HepG2 (cell line): Measurements from ENCODE around the gene AMIGO3. TPM values are rescaled to one million over a fixed set of nuclear protein-coding genes. Genes with fewer than 3 reads are reported as not detected.

Experiments
- ATF7 ChIP-seq, 2 experiments: fragments of 450-650 bp in 1 of 2; sonication (generic) in 1 of 2; formaldehyde crosslinking in 1 of 2; IDR thresholded peaks; 2 replicates each; pipeline versions ENCODE4 v1.4.0 to v1.6.1; 2016 to 2020; ENCODE audit warnings: antibody characterized with exemption in 1 of 2, mild to moderate bottlenecking in 1 of 2, missing genetic modification reagents in 1 of 2
- DPF2 ChIP-seq: sonication (generic); formaldehyde crosslinking; IDR thresholded peaks from 2 replicates; pipeline ENCODE4 v1.4.0; 2020; ENCODE audit warnings: mild to moderate bottlenecking, low read depth, missing genetic modification reagents, borderline replicate concordance
- FOSL2 ChIP-seq: sonication (generic); formaldehyde crosslinking; IDR thresholded peaks from 2 replicates; pipeline ENCODE4 v1.4.0; 2020; ENCODE audit warnings: missing genetic modification reagents
- FOXK2 ChIP-seq: fragments of 450-650 bp; IDR thresholded peaks from 2 replicates; pipeline ENCODE4 v1.6.1; 2016
- GRHL1 ChIP-seq: sonication (generic); formaldehyde crosslinking; conservative IDR thresholded peaks from 2 replicates; pipeline ENCODE4 v1.8.0; 2022; ENCODE audit warnings: missing genetic modification reagents
- GZF1 ChIP-seq: sonication (generic); formaldehyde crosslinking; IDR thresholded peaks from 2 replicates; pipeline ENCODE4 v1.5.1; 2020; ENCODE audit warnings: mild to moderate bottlenecking, missing genetic modification reagents
- HDAC2 ChIP-seq: sonication (generic); formaldehyde crosslinking; IDR thresholded peaks from 2 replicates; pipeline ENCODE4 v1.4.0; 2020; ENCODE audit warnings: missing genetic modification reagents
- HNF4A ChIP-seq: sonication (generic); formaldehyde crosslinking; IDR thresholded peaks from 2 replicates; pipeline ENCODE4 v1.4.0; 2020; ENCODE audit warnings: missing genetic modification reagents
- JUND ChIP-seq: sonication (generic); formaldehyde crosslinking; IDR thresholded peaks from 2 replicates; pipeline ENCODE4 v1.8.0; 2022; ENCODE audit warnings: mild to moderate bottlenecking, missing genetic modification reagents
- MAF1 ChIP-seq: sonication (generic); formaldehyde crosslinking; IDR thresholded peaks from 2 replicates; pipeline ENCODE4 v1.5.0; 2020; ENCODE audit warnings: missing genetic modification reagents, borderline replicate concordance
- MTF1 ChIP-seq: sonication (generic); formaldehyde crosslinking; IDR thresholded peaks from 2 replicates; pipeline ENCODE4 v1.5.0; 2020; ENCODE audit warnings: missing genetic modification reagents
- NPAS2 ChIP-seq: sonication (generic); formaldehyde crosslinking; IDR thresholded peaks from 2 replicates; pipeline ENCODE4 v1.8.0; 2022; ENCODE audit warnings: mild to moderate bottlenecking, missing genetic modification reagents, borderline replicate concordance
- PAXIP1 ChIP-seq: sonication (generic); formaldehyde crosslinking; conservative IDR thresholded peaks from 2 replicates; pipeline ENCODE4 v1.4.0; 2020; ENCODE audit warnings: mild to moderate bottlenecking, missing genetic modification reagents, moderate library complexity
- SRY ChIP-seq: sonication (generic); formaldehyde crosslinking; IDR thresholded peaks from 2 replicates; pipeline ENCODE4 v1.8.0; 2022; ENCODE audit warnings: mild to moderate bottlenecking, missing genetic modification reagents
- STAG1 ChIP-seq: sonication (generic); formaldehyde crosslinking; IDR thresholded peaks from 2 replicates; pipeline ENCODE4 v1.4.0; 2020; ENCODE audit warnings: missing genetic modification reagents
- TCF12 ChIP-seq, 2 experiments: fragments of 450-650 bp in 1 of 2; sonication (generic) in 1 of 2; formaldehyde crosslinking in 1 of 2; IDR thresholded peaks; 2 replicates each; pipeline versions ENCODE4 v1.6.1 to v1.8.0; 2017 to 2022; ENCODE audit warnings: antibody characterized with exemption in 1 of 2, mild to moderate bottlenecking in 1 of 2, missing genetic modification reagents in 1 of 2, moderate library complexity in 1 of 2
- TRIM22 ChIP-seq: fragments of 450-650 bp; IDR thresholded peaks from 2 replicates; pipeline ENCODE4 v1.6.1; 2017
- ZNF282 ChIP-seq: fragments of 450-650 bp; IDR thresholded peaks from 2 replicates; pipeline ENCODE4 v1.6.1; 2018; ENCODE audit not compliant: partially characterized antibody
- ZNF441 ChIP-seq: sonication (generic); formaldehyde crosslinking; IDR thresholded peaks from 2 replicates; pipeline ENCODE4 v1.7.0; 2021; ENCODE audit warnings: missing genetic modification reagents, borderline replicate concordance
- ZNF484 ChIP-seq: sonication (generic); formaldehyde crosslinking; IDR thresholded peaks from 2 replicates; pipeline ENCODE4 v1.5.1; 2020; ENCODE audit warnings: mild to moderate bottlenecking, low read depth, missing genetic modification reagents, borderline replicate concordance
- ZNF546 ChIP-seq: sonication (generic); formaldehyde crosslinking; conservative IDR thresholded peaks from 2 replicates; pipeline ENCODE4 v1.8.1; 2023; ENCODE audit warnings: mild to moderate bottlenecking, missing genetic modification reagents
- ZNF720 ChIP-seq: sonication (generic); formaldehyde crosslinking; IDR thresholded peaks from 2 replicates; pipeline ENCODE4 v1.4.0; 2020; ENCODE audit warnings: missing genetic modification reagents
- ZNF724P ChIP-seq: sonication (generic); formaldehyde crosslinking; IDR thresholded peaks from 2 replicates; pipeline ENCODE4 v1.8.0; 2022; ENCODE audit warnings: missing genetic modification reagents, borderline replicate concordance
- polyA plus RNA-seq, 8 experiments: library from polyadenylated mRNA; depleted of rRNA in 3 of 8; stranded (reverse) in 7 of 8; unstranded in 1 of 8; fragments of >200 nt; fragmentation: Illumina TruSeq in 4 of 8; extraction: Trizol in 4 of 8; gene quantifications; 2 replicates each; pipeline versions ENCODE4 v1.2.1 to v1.2.3, GENCODE V29; 2011 to 2016; ENCODE audit warnings: low read depth in 4 of 8, missing spikeins in 1 of 8, mixed read lengths in 1 of 8; ENCODE audit not compliant: insufficient read depth in 1 of 8
- total RNA-seq, 5 experiments: library from RNA; depleted of rRNA; stranded (reverse); fragments of >200 nt; fragmentation: Illumina TruSeq; extraction: Trizol; gene quantifications; 2 replicates each; pipeline ENCODE4 v1.2.3, GENCODE V29; 2016; ENCODE audit warnings: low read depth in 1 of 5

The AMIGO3 gene
- total and polyA plus RNA-seq, 2 of the 13 experiments (the other 11 are each of a cell fraction or from before 2014, with no cell fraction given) = 0.35 TPM; not detected in 1

- no peak for TF ChIP-seq ATF7 (IDR thresholded peaks at IDR 0.05)
- no peak for TF ChIP-seq ATF7 (CRISPR knock-in tag; IDR thresholded peaks at IDR 0.05)
- no peak for TF ChIP-seq GRHL1 (CRISPR knock-in tag)
- no peak for TF ChIP-seq FOXK2
- peak; percentile 89 for TF ChIP-seq PAXIP1 (CRISPR knock-in tag)
- no peak for TF ChIP-seq TRIM22
- peak; percentile 83 for TF ChIP-seq HNF4A (CRISPR knock-in tag)
- TF ChIP-seq TCF12 (IDR thresholded peaks at IDR 0.05) = no peak
- 0 out of 2 replicates have a peak, but pooled peaks have one; percentile 27 for TF ChIP-seq TCF12 (CRISPR knock-in tag; IDR thresholded peaks at IDR 0.05)
- TF ChIP-seq DPF2 (CRISPR knock-in tag) = 0 out of 2 replicates have a peak, but pooled peaks have one; percentile 40
- peak; percentile 51; the same call in 1 of the 2 replicates for TF ChIP-seq JUND (CRISPR knock-in tag)
- TF ChIP-seq ZNF724P (CRISPR knock-in tag) = no peak
- TF ChIP-seq ZNF546 (CRISPR knock-in tag) = no peak
- no peak for TF ChIP-seq SRY (CRISPR knock-in tag)
- peak; percentile 53 for TF ChIP-seq STAG1 (CRISPR knock-in tag)
- no peak for TF ChIP-seq ZNF484
- no peak for TF ChIP-seq GZF1
- no peak for TF ChIP-seq ZNF720 (CRISPR knock-in tag)
- peak; percentile 86 for TF ChIP-seq HDAC2 (CRISPR knock-in tag)
- TF ChIP-seq FOSL2 = peak; percentile 64
- no peak for TF ChIP-seq MTF1
- TF ChIP-seq NPAS2 (CRISPR knock-in tag) = no peak
- TF ChIP-seq ZNF282 = no peak
- 0 out of 2 replicates have a peak, but pooled peaks have one; percentile 29 for TF ChIP-seq ZNF441
- TF ChIP-seq MAF1 (CRISPR knock-in tag) = no peak
Measured at GRCh38 chr3:49668414-49668797, 51.1 kb downstream of the AMIGO3 start (continued).
